Muscle of arm (tissue), 12 donors: ENCODE measurements around the gene HNF1A. TPM values are rescaled to one million over a fixed set of nuclear protein-coding genes. Genes with fewer than 3 reads are reported as not detected.
"Not testable (repeated sequence)": the region's sequence is repeated elsewhere in the genome, so short reads cannot be mapped to it uniquely, and the experiment has no call there.

ENCODE experiments used
- DNase-seq: peaks from one replicate; pipeline ENCODE4 v3.0.0-alpha.2; 2013
- polyA plus RNA-seq, 12 donors: library from polyadenylated mRNA; unstranded; fragments of 120-200 nt; gene quantifications; one replicate each; pipeline ENCODE4 v1.2.1, GENCODE V29; 2013; ENCODE audit not compliant: insufficient read length in 12 of 12

HNF1A gene
- polyA plus RNA-seq, 12 donors: 0.10 to 11.8 (median 0.12) TPM; not detected in 8

GRCh38 chr12:121038861-121039668 is 60.7 kb downstream of the HNF1A start, which contains the start of gene OASL:
TSS of gene OASL (minus strand) at chr12:121039246. CDS start at chr12:121038971, 275 bp downstream.
- peak; percentile 11 for DNase-seq

GRCh38 chr12:121043067-121043466 is 64.7 kb downstream of the HNF1A start:
- no peak for DNase-seq

- DNase-seq: not testable (repeated sequence)
Measured at GRCh38 chr12:121047400-121047799, 69.1 kb downstream of the HNF1A start.

GRCh38 chr12:121048442-121048841 is 70.1 kb downstream of the HNF1A start:
- no peak for DNase-seq

- no peak for DNase-seq
Measured at GRCh38 chr12:121050725-121051124, 72.4 kb downstream of the HNF1A start.

Other genes with a start within 250 kb of the HNF1A start
- gene SPPL3, start 74.2 kb upstream of the HNF1A start, polyA plus RNA-seq: 10 to 100 TPM in 11 of 12 donors, not detected in 1; 21.9 to 72.7 (median 58.4) TPM
- gene C12orf43, start 37.9 kb downstream of the HNF1A start, polyA plus RNA-seq: 10 to 100 TPM in 11 of 12 donors, not detected in 1; 10.0 to 16.8 (median 11.7) TPM
- gene OASL, start 60.7 kb downstream of the HNF1A start, polyA plus RNA-seq: under 1 TPM in 4 of 12 donors, not detected in 8; 0.11 to 0.20 (median 0.17) TPM
- 1 to 10 TPM in 10 of 12 donors, not detected in 2; 1.0 to 6.3 (median 1.6) TPM for gene P2RX7, start 154.3 kb downstream of the HNF1A start, polyA plus RNA-seq
- 10 to 100 TPM in 7 of 12 donors, 1 to 10 TPM in 4, not detected in 1; 9.7 to 25.0 (median 10.7) TPM for gene P2RX4, start 231.6 kb downstream of the HNF1A start, polyA plus RNA-seq